Measurements from ENCODE around the gene PAMR1. TPM values are rescaled to one million over a fixed set of nuclear protein-coding genes. Genes with fewer than 3 reads are reported as not detected.

The PAMR1 gene
- total and polyA plus RNA-seq, 10 of the 15 experiments (the other 5 are each of a cell fraction or from before 2014, with no cell fraction given), result 0.04 TPM; not detected in 9

DNA sequence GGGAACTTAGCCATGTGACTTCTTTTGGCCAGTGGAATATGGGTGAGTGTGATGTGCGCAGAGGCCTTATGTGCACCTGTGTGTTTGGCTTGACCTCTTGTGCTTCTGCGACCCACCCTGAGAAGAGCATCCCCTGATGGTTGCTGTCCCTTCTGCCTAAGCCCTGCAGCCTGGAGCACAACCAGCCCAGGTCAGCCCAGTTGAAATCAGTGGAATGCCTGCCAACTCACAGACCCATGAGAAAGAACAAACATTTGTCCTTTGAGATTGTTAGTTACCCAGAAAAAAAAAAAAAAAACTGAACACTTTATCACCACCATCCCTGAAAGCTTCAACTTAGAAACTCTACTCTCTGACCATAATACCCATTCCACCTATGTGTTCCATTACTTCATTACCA is 38.5 kb downstream of the PAMR1 start:
- FAIRE-seq (no peak), ATAC-seq (no peak), DNase-seq (ENCODE audit: low read depth, low spot score) (no peak)
- H3K79me2 ChIP-seq (ENCODE audit: control insufficient read depth, insufficient read depth, low read length), result no peaks in the 10 kb centered on the region
- no peak overlapping the region for H3K4me3 ChIP-seq
- 47% methylated on average over 2 of the region's 2 CpGs for WGBS (ENCODE audit: insufficient coverage, insufficient replicate concordance, low lambda C conversion rate, missing lambda C conversion rate)
- H3K4me1 ChIP-seq (ENCODE audit: control insufficient read depth, insufficient read depth, low read length), result no peaks in the 10 kb centered on the region
- H3K9me3 ChIP-seq (replicated peaks; ENCODE audit: control insufficient read depth, insufficient read depth, low read length), result no peaks in the 10 kb centered on the region; the same call in 1 of the 3 replicates
- H4K20me1 ChIP-seq (ENCODE audit: control insufficient read depth, insufficient read depth), result no peaks in the 10 kb centered on the region
- SMC1A ChIA-PET (ENCODE audit: uncharacterized antibody, unreplicated experiment), result interaction anchor here (0.7 kb wide), 2 partner anchors 70 to 197 kb away, joined by 3 read pairs; no protein-coding TSS in a partner anchor
- no peak for TF ChIP-seq MEF2B (IDR thresholded peaks at IDR 0.05; ENCODE audit: partially characterized antibody, poor library complexity, severe bottlenecking)
- TF ChIP-seq PBX3 (IDR thresholded peaks at IDR 0.05; ENCODE audit: insufficient replicate concordance, low read depth, low read length), result no peak
- no peak for TF ChIP-seq SMARCA5 (IDR thresholded peaks at IDR 0.05)
- no peak for TF ChIP-seq HCFC1 (IDR thresholded peaks at IDR 0.05; ENCODE audit: low read length)
- no peak for TF ChIP-seq TCF12 (IDR thresholded peaks at IDR 0.05; ENCODE audit: low read depth, low read length)
- no peak for TF ChIP-seq GATAD2B (conservative IDR thresholded peaks at IDR 0.05; ENCODE audit: low read depth)
- no peak for TF ChIP-seq GABPA (IDR thresholded peaks at IDR 0.05; ENCODE audit: low read depth)
- no peak for TF ChIP-seq IKZF2 (IDR thresholded peaks at IDR 0.05)
- TF ChIP-seq NR2F1 (conservative IDR thresholded peaks at IDR 0.05), result no peak
- no peak for TF ChIP-seq POLR2AphosphoS2 (IDR thresholded peaks at IDR 0.05; ENCODE audit: low read depth, low read length)
- no peak for TF ChIP-seq STAT1 (conservative IDR thresholded peaks at IDR 0.05)
- TF ChIP-seq HDAC6 (IDR thresholded peaks at IDR 0.05; ENCODE audit: unreplicated experiment), result no peak
- TF ChIP-seq CHD4 (IDR thresholded peaks at IDR 0.05), result no peak
- no peak for TF ChIP-seq TARDBP (IDR thresholded peaks at IDR 0.05; ENCODE audit: borderline replicate concordance)
- intact Hi-C loops (cut with micrococcal nuclease; ENCODE audit: unreplicated experiment), result loop anchor here (5.0 kb wide), 2 partner anchors 560 to 780 kb away; no protein-coding TSS in a partner anchor
- no peak overlapping the region for H3K27ac ChIP-seq (ENCODE audit: control insufficient read depth, insufficient read depth)
- no peak overlapping the region for H2AFZ ChIP-seq (ENCODE audit: control insufficient read depth, low read depth, low read length)
- RAD21 ChIA-PET (ENCODE audit: unreplicated experiment), result no interaction called here
- H3K36me3 ChIP-seq (ENCODE audit: control insufficient read depth in 2 of 2, insufficient read depth in 2 of 2, low read length in 1 of 2), result no peaks in the 10 kb centered on the region
- BruUV-seq (replicated peaks), result no TSS peak
- POLR2A ChIA-PET, result no interaction called here
- H3K9ac ChIP-seq (ENCODE audit: control insufficient read depth, insufficient read depth, low read length), result no peak overlapping the region
- H3K4me2 ChIP-seq (ENCODE audit: control insufficient read depth, insufficient read depth), result no peak overlapping the region
- H3K27me3 ChIP-seq (replicated peaks in 1 of 2; ENCODE audit: control insufficient read depth in 2 of 2, insufficient read depth in 2 of 2, low read length in 1 of 2), result no peaks in the 10 kb centered on the region; a peak in 1 of 4 replicates
- CTCF ChIA-PET, result interaction anchor here (0.7 to 2.4 kb wide), 15 partner anchors 10 to 888 kb away, joined by 3 to 11 read pairs (median 3); no protein-coding TSS in a partner anchor
- in situ Hi-C loops (cut with MboI), result no loop called here
